Islet precursor cell (in vitro differentiated cells): ENCODE data around the gene STAT5B.
"Not testable (repeated sequence)": the region's sequence is repeated elsewhere in the genome, so short reads cannot be mapped to it uniquely, and the experiment has no call there.

Experiments used
- DNase-seq: peaks from one replicate; pipeline ENCODE4 v3.0.0-alpha.2; 2018

Gene STAT5B

GRCh38 chr17:42192189-42193126 lies 83.7 kb downstream of the STAT5B start:
- DNase-seq: peak; percentile 54

- DNase-seq: no peak
These were observed 84.9 kb downstream of the STAT5B start for GRCh38 chr17:42191275-42191608.

GRCh38 chr17:42190491-42191274 lies 85.5 kb downstream of the STAT5B start:
- peak; percentile 59 for DNase-seq

GRCh38 chr17:42189651-42189965 lies 86.6 kb downstream of the STAT5B start:
- DNase-seq: peak; percentile 52

GRCh38 chr17:42188749-42189650 lies 87.2 kb downstream of the STAT5B start:
- no peak for DNase-seq

GRCh38 chr17:42187833-42188232 lies 88.4 kb downstream of the STAT5B start:
- DNase-seq: no peak

- DNase-seq: not testable (repeated sequence)
These were observed 90.0 kb downstream of the STAT5B start for GRCh38 chr17:42186191-42186590.

- no peak for DNase-seq
These were observed 90.6 kb downstream of the STAT5B start for GRCh38 chr17:42185621-42185930.

GRCh38 chr17:42184713-42185620 lies 91.2 kb downstream of the STAT5B start, which contains the start of gene HCRT:
HCRT (minus strand) TSS chr17:42185452; CDS start chr17:42185365, 87 bp downstream.
- DNase-seq: peak; percentile 84

GRCh38 chr17:42183741-42184711 lies 92.2 kb downstream of the STAT5B start:
- DNase-seq: peak; percentile 90

GRCh38 chr17:42182927-42183734 lies 93.1 kb downstream of the STAT5B start:
- no peak for DNase-seq

GRCh38 chr17:42181851-42182207 lies 94.4 kb downstream of the STAT5B start:
- no peak for DNase-seq

GRCh38 chr17:42180922-42181850 lies 95.0 kb downstream of the STAT5B start, which contains the start of gene KCNH4:
KCNH4 (minus strand) TSS chr17:42181142; CDS start chr17:42180945, 197 bp downstream.
- no peak for DNase-seq

GRCh38 chr17:42180411-42180921 lies 95.7 kb downstream of the STAT5B start:
- no peak for DNase-seq

GRCh38 chr17:42179911-42180410 lies 96.2 kb downstream of the STAT5B start:
- peak; percentile 85 for DNase-seq

- DNase-seq: no peak
These were observed 96.9 kb downstream of the STAT5B start for GRCh38 chr17:42179335-42179734.

- no peak for DNase-seq
These were observed 97.4 kb downstream of the STAT5B start for GRCh38 chr17:42178817-42179216.

GRCh38 chr17:42177684-42178083 lies 98.5 kb downstream of the STAT5B start:
- no peak for DNase-seq
